AG10803 (cell line): ENCODE measurements around the gene OSGEP.

Experiments used
- DNase-seq: peaks from one replicate; pipeline ENCODE4 v3.0.0; 2010; ENCODE audit warnings: low read depth
- H3K4me3 ChIP-seq: 2 replicates; pipeline ENCODE4 v1.5.1; 2011; ENCODE audit warnings: mild to moderate bottlenecking, low read length, control low read depth
- CTCF ChIP-seq: conservative IDR thresholded peaks from 2 replicates; pipeline ENCODE4 v1.5.1; 2011; ENCODE audit warnings: mild to moderate bottlenecking, low read length, control low read depth, inconsistent platforms

The OSGEP gene

GRCh38 chr14:20454516-20455354 lies at the start of gene OSGEP, which contains the start of gene APEX1:
Gene OSGEP (minus strand): TSS chr14:20454812. CDS start chr14:20454683, 129 bp downstream.
Gene APEX1 (plus strand): TSS chr14:20455226. CDS start chr14:20455646, 420 bp downstream.
- H3K4me3 ChIP-seq: peak within 1 kb of the TSS; percentile 77
- peak; percentile 98 for DNase-seq
- TF ChIP-seq CTCF: no peak

GRCh38 chr14:20503898-20504297 lies 49.3 kb upstream of the OSGEP start:
- no peak for TF ChIP-seq CTCF
- no peak for DNase-seq

GRCh38 chr14:20501346-20501745 lies 46.7 kb upstream of the OSGEP start:
- TF ChIP-seq CTCF: no peak
- no peak overlapping the region for H3K4me3 ChIP-seq
- peak; percentile 21 for DNase-seq

More at GRCh38 chr14:20503898-20504297, 49.3 kb upstream of the OSGEP start:
- H3K4me3 ChIP-seq: no peak overlapping the region

- no peak for DNase-seq
- no peak overlapping the region for H3K4me3 ChIP-seq
- TF ChIP-seq CTCF: no peak
Observed at GRCh38 chr14:20499881-20500280, 45.3 kb upstream of the OSGEP start.

- no peak for DNase-seq
- no peak overlapping the region for H3K4me3 ChIP-seq
- no peak for TF ChIP-seq CTCF
Observed at GRCh38 chr14:20499108-20499507, 44.5 kb upstream of the OSGEP start.

GRCh38 chr14:20498622-20499021 lies 44.0 kb upstream of the OSGEP start:
- TF ChIP-seq CTCF: no peak
- DNase-seq: no peak
- H3K4me3 ChIP-seq: no peak overlapping the region
